Caco-2 (cell line): Measurements from ENCODE around the gene MEIOB. TPM values are rescaled to one million over a fixed set of nuclear protein-coding genes. Genes with fewer than 3 reads are reported as not detected.

Experiments used
- BruUV-seq: library from RNA; stranded (reverse); fragments of 400-500 nt; replicated peaks from 2 replicates; lab custom pipeline; 2021; lab: Mats Ljungman, UMichigan
- CTCF ChIA-PET: fragments of 300-600 bp; sonication (Branson Sonifier 250); formaldehyde crosslinking; loops from one replicate; lab custom pipeline; 2022; ENCODE audit warnings: antibody characterized with exemption; lab: Charles Lee
- POLR2A ChIA-PET: fragments of 300-600 bp; sonication (Branson Sonifier 250); formaldehyde crosslinking; loops from one replicate; lab custom pipeline; 2022; ENCODE audit warnings: antibody characterized with exemption; lab: Charles Lee
- DNase-seq, 2 experiments: peaks; one replicate each; pipeline versions ENCODE4 v3.0.0 to v3.0.0-alpha.2; 2020 to 2022
- H3K27me3 ChIP-seq: replicated peaks from 2 replicates; pipeline ENCODE4 v1.6.0; 2011; ENCODE audit warnings: low read length; ENCODE audit not compliant: control insufficient read depth, insufficient read depth
- H3K36me3 ChIP-seq: 2 replicates; pipeline ENCODE4 v1.5.1; 2011; ENCODE audit warnings: low read length; ENCODE audit not compliant: control insufficient read depth, insufficient read depth
- H3K4me1 ChIP-seq: fragments of 250-450 bp; sonication (Bioruptor Pico); 2 replicates; pipeline ENCODE4 v1.5.1; 2020; ENCODE audit warnings: mild to moderate bottlenecking
- H3K4me3 ChIP-seq: 2 replicates; pipeline ENCODE4 v1.5.1; 2011; ENCODE audit warnings: low read depth, mild to moderate bottlenecking, control low read depth, low read length
- H3K9me3 ChIP-seq: fragments of 250-450 bp; sonication (Bioruptor Pico); 2 replicates; pipeline ENCODE4 v1.5.1; 2020; ENCODE audit warnings: mild to moderate bottlenecking, moderate library complexity
- H3K27ac Mint-ChIP-seq: one replicate; pipeline ENCODE4 v1.8.0; 2022; ENCODE audit warnings: mixed read lengths; ENCODE audit not compliant: unreplicated experiment
- H3K27me3 Mint-ChIP-seq: one replicate; pipeline ENCODE4 v1.8.0; 2022; ENCODE audit warnings: mixed read lengths; ENCODE audit not compliant: insufficient read depth, unreplicated experiment
- H3K36me3 Mint-ChIP-seq: one replicate; pipeline ENCODE4 v1.8.0; 2022; ENCODE audit warnings: mild to moderate bottlenecking, mixed read lengths; ENCODE audit not compliant: insufficient read depth, unreplicated experiment
- H3K4me1 Mint-ChIP-seq: one replicate; pipeline ENCODE4 v1.8.0; 2022; ENCODE audit warnings: low read depth, mixed read lengths; ENCODE audit not compliant: unreplicated experiment
- H3K4me3 Mint-ChIP-seq: one replicate; pipeline ENCODE4 v1.8.0; 2022; ENCODE audit warnings: mild to moderate bottlenecking, moderate library complexity, mixed read lengths; ENCODE audit not compliant: unreplicated experiment
- H3K9me3 Mint-ChIP-seq: one replicate; pipeline ENCODE4 v1.8.0; 2022; ENCODE audit warnings: mixed read lengths; ENCODE audit not compliant: unreplicated experiment
- intact Hi-C: fragments of 100-400 bp; cut with micrococcal nuclease; formaldehyde crosslinking; loops from one replicate; pipeline ENCODE4 v1.10.0; 2022; ENCODE audit not compliant: unreplicated experiment
- total RNA-seq: library from RNA; stranded (reverse); gene quantifications from 2 replicates; pipeline ENCODE4 v1.2.3, GENCODE V29; 2022
- TF ChIP-seq, protein P1 (sequence below), 2 experiments: fragments of 200-600 bp in 1 of 2; IDR thresholded peaks; 1 replicate in 1 of 2; 2 replicates in 1 of 2; pipeline versions ENCODE4 v1.5.1 to v1.8.0; 2011 to 2022; ENCODE audit warnings: antibody characterized with exemption in 1 of 2, control low read depth in 1 of 2, inconsistent platforms in 1 of 2, low read depth in 1 of 2, low read length in 1 of 2, mild to moderate bottlenecking in 1 of 2, moderate library complexity in 1 of 2; ENCODE audit not compliant: insufficient read depth in 1 of 2, severe bottlenecking in 1 of 2, unreplicated experiment in 1 of 2

MEIOB gene
- total RNA-seq, 1 experiment from 2014 or later: not detected

- Mint-ChIP-seq H3K4me3 (no peak overlapping the region), H3K27me3 (no peaks in the 10 kb centered on the region)
Measured at GRCh38 chr16:1790261-1790610, 81.7 kb downstream of the MEIOB start.

DNA sequence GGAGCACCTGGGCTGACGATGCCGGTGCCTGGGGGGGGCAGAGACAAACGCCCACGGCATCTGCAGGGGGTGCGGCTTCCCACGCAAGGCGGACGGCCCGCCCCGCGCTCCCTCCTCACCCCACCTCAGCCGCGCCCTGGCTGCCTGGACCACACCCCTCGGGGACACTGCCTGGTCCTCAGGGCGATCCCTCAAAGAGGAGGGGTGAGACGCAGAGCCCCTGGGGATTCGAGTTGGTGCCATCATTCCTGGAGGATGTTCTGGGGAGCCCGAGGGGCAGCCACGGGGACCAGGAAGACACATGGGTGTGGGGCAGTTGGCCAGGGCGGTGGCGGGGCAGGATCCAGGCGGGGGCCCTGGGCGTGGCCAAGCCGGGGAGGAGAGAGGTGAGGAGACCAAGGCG, 82.3 kb downstream of the MEIOB start:
- Histone ChIP-seq H3K4me1 (no peaks in the 10 kb centered on the region), H3K9me3 (no peaks in the 10 kb centered on the region), H3K36me3 (peaks cover 2% of the 10 kb centered on the region; the same call in 1 of the 2 replicates), H3K4me3 (no peak overlapping the region), H3K27me3 (no peaks in the 10 kb centered on the region)
- H3K27ac Mint-ChIP-seq: no peak overlapping the region
- no TSS peak for BruUV-seq
- no peak overlapping the region for H3K4me3 Mint-ChIP-seq
- no peaks in the 10 kb centered on the region for H3K9me3 Mint-ChIP-seq
- TF ChIP-seq, protein P1, sequence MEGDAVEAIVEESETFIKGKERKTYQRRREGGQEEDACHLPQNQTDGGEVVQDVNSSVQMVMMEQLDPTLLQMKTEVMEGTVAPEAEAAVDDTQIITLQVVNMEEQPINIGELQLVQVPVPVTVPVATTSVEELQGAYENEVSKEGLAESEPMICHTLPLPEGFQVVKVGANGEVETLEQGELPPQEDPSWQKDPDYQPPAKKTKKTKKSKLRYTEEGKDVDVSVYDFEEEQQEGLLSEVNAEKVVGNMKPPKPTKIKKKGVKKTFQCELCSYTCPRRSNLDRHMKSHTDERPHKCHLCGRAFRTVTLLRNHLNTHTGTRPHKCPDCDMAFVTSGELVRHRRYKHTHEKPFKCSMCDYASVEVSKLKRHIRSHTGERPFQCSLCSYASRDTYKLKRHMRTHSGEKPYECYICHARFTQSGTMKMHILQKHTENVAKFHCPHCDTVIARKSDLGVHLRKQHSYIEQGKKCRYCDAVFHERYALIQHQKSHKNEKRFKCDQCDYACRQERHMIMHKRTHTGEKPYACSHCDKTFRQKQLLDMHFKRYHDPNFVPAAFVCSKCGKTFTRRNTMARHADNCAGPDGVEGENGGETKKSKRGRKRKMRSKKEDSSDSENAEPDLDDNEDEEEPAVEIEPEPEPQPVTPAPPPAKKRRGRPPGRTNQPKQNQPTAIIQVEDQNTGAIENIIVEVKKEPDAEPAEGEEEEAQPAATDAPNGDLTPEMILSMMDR (IDR thresholded peaks at IDR 0.05; ENCODE audit: insufficient read depth in 1 of 2, low read depth in 1 of 2, low read length in 1 of 2, severe bottlenecking in 1 of 2, unreplicated experiment in 1 of 2): no peak
- ChIA-PET POLR2A (no interaction called here), CTCF (no interaction called here)
- intact Hi-C loops: no loop called here
- H3K4me1 Mint-ChIP-seq: no peaks in the 10 kb centered on the region
- H3K36me3 Mint-ChIP-seq: peaks cover 23% of the 10 kb centered on the region
- no peak for DNase-seq
- H3K27me3 Mint-ChIP-seq: no peaks in the 10 kb centered on the region

More at GRCh38 chr16:1790261-1790610, 81.7 kb downstream of the MEIOB start:
- Histone ChIP-seq H3K4me1 (no peaks in the 10 kb centered on the region), H3K4me3 (no peak overlapping the region), H3K36me3 (no peaks in the 10 kb centered on the region), H3K27me3 (no peaks in the 10 kb centered on the region), H3K9me3 (no peaks in the 10 kb centered on the region)
- POLR2A ChIA-PET: no interaction called here
- TF ChIP-seq, protein P1 (IDR thresholded peaks at IDR 0.05; ENCODE audit: insufficient read depth in 1 of 2, low read depth in 1 of 2, low read length in 1 of 2, severe bottlenecking in 1 of 2, unreplicated experiment in 1 of 2): no peak
- intact Hi-C loops: no loop called here
- H3K27ac Mint-ChIP-seq: no peak overlapping the region
- CTCF ChIA-PET: no interaction called here
- no TSS peak for BruUV-seq
- H3K9me3 Mint-ChIP-seq: no peaks in the 10 kb centered on the region
- DNase-seq: no peak
- no peaks in the 10 kb centered on the region for H3K4me1 Mint-ChIP-seq
- H3K36me3 Mint-ChIP-seq: peaks cover 20% of the 10 kb centered on the region

- no peaks in the 10 kb centered on the region for H3K27me3 Mint-ChIP-seq
- H3K9me3 Mint-ChIP-seq: no peaks in the 10 kb centered on the region
- intact Hi-C loops: no loop called here
- H3K4me3 Mint-ChIP-seq: no peak overlapping the region
- Histone ChIP-seq H3K4me3 (no peak overlapping the region), H3K9me3 (no peaks in the 10 kb centered on the region), H3K27me3 (no peaks in the 10 kb centered on the region), H3K4me1 (no peaks in the 10 kb centered on the region), H3K36me3 (peaks cover 2% of the 10 kb centered on the region; the same call in 1 of the 2 replicates)
- ChIA-PET POLR2A (interaction anchor here (0.6 kb wide), 1 partner anchor 111 kb away, joined by 3 read pairs; the partner anchor contains the start of gene JPT2), CTCF (no interaction called here)
- no TSS peak for BruUV-seq
- H3K36me3 Mint-ChIP-seq: peaks cover 23% of the 10 kb centered on the region
- TF ChIP-seq, protein P1 (IDR thresholded peaks at IDR 0.05; ENCODE audit: insufficient read depth in 1 of 2, low read depth in 1 of 2, low read length in 1 of 2, severe bottlenecking in 1 of 2, unreplicated experiment in 1 of 2): no peak
- no peak overlapping the region for H3K27ac Mint-ChIP-seq
- no peak for DNase-seq
- no peaks in the 10 kb centered on the region for H3K4me1 Mint-ChIP-seq
Measured at GRCh38 chr16:1788708-1789100, 83.3 kb downstream of the MEIOB start.
